HL-60 (cell line): ENCODE data around the gene ZNF205.

ENCODE experiments used
- DNase-seq, 2 experiments: peaks; one replicate each; pipeline ENCODE4 v3.0.0-alpha.2; 2010 to 2020; ENCODE audit warnings: low read depth in 1 of 2, low spot score in 1 of 2
- H3K27ac ChIP-seq: fragments of 250-450 bp; sonication (Bioruptor Pico); replicated peaks from 2 replicates; pipeline ENCODE4 v1.5.1; 2020; ENCODE audit warnings: mild to moderate bottlenecking, moderate library complexity
- H3K27me3 ChIP-seq: fragments of 250-450 bp; sonication (Bioruptor Pico); 2 replicates; pipeline ENCODE4 v1.5.1; 2021; ENCODE audit warnings: mild to moderate bottlenecking, moderate library complexity; ENCODE audit not compliant: insufficient read depth, poor library complexity, severe bottlenecking
- H3K4me3 ChIP-seq: replicated peaks from 2 replicates; pipeline ENCODE4 v1.5.1; 2011; ENCODE audit warnings: mild to moderate bottlenecking, control low read depth, low read length; ENCODE audit not compliant: insufficient read depth
- GABPA ChIP-seq: IDR thresholded peaks from 2 replicates; pipeline ENCODE4 v1.6.1; 2012; ENCODE audit warnings: low read depth
- POLR2AphosphoS5 ChIP-seq: IDR thresholded peaks from 2 replicates; pipeline ENCODE4 v1.6.1; 2012; ENCODE audit warnings: low read depth
- REST ChIP-seq: IDR thresholded peaks from 2 replicates; pipeline ENCODE4 v1.6.1; 2012; ENCODE audit warnings: low read depth; ENCODE audit not compliant: insufficient replicate concordance
- SPI1 ChIP-seq: IDR thresholded peaks from 2 replicates; pipeline ENCODE4 v1.6.1; 2012; ENCODE audit warnings: low read depth, mild to moderate bottlenecking, borderline replicate concordance
- TF ChIP-seq, protein P1 (sequence below): IDR thresholded peaks from one replicate; pipeline ENCODE4 v1.5.1; 2011; ENCODE audit warnings: low read length, control low read depth, inconsistent platforms; ENCODE audit not compliant: insufficient read depth

Gene ZNF205

GRCh38 chr16:3106205-3106928, 6.0 kb upstream of the ZNF205 start:
- no peaks in the 10 kb centered on the region for H3K27me3 ChIP-seq
- H3K4me3 ChIP-seq = peak overlapping the region; percentile 55
- peak overlapping the region; percentile 86 for H3K27ac ChIP-seq
- peak; percentile 83 to 94 for DNase-seq
- TF ChIP-seq, protein P1, sequence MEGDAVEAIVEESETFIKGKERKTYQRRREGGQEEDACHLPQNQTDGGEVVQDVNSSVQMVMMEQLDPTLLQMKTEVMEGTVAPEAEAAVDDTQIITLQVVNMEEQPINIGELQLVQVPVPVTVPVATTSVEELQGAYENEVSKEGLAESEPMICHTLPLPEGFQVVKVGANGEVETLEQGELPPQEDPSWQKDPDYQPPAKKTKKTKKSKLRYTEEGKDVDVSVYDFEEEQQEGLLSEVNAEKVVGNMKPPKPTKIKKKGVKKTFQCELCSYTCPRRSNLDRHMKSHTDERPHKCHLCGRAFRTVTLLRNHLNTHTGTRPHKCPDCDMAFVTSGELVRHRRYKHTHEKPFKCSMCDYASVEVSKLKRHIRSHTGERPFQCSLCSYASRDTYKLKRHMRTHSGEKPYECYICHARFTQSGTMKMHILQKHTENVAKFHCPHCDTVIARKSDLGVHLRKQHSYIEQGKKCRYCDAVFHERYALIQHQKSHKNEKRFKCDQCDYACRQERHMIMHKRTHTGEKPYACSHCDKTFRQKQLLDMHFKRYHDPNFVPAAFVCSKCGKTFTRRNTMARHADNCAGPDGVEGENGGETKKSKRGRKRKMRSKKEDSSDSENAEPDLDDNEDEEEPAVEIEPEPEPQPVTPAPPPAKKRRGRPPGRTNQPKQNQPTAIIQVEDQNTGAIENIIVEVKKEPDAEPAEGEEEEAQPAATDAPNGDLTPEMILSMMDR = no peak
- TF ChIP-seq REST (peak; percentile 62), SPI1 (no peak), GABPA (peak; percentile 96), POLR2AphosphoS5 (peak; percentile 89)

GRCh38 chr16:3112881-3113574, 642 bp downstream of the ZNF205 start:
- TF ChIP-seq SPI1 = no peak
- no peak for TF ChIP-seq REST
- TF ChIP-seq POLR2AphosphoS5 = no peak
- TF ChIP-seq, protein P1 = no peak
- TF ChIP-seq GABPA = no peak
- Histone ChIP-seq H3K27ac (no peak overlapping the region), H3K27me3 (peaks cover 5% of the 10 kb centered on the region), H3K4me3 (no peak overlapping the region)
- no peak for DNase-seq

DNA sequence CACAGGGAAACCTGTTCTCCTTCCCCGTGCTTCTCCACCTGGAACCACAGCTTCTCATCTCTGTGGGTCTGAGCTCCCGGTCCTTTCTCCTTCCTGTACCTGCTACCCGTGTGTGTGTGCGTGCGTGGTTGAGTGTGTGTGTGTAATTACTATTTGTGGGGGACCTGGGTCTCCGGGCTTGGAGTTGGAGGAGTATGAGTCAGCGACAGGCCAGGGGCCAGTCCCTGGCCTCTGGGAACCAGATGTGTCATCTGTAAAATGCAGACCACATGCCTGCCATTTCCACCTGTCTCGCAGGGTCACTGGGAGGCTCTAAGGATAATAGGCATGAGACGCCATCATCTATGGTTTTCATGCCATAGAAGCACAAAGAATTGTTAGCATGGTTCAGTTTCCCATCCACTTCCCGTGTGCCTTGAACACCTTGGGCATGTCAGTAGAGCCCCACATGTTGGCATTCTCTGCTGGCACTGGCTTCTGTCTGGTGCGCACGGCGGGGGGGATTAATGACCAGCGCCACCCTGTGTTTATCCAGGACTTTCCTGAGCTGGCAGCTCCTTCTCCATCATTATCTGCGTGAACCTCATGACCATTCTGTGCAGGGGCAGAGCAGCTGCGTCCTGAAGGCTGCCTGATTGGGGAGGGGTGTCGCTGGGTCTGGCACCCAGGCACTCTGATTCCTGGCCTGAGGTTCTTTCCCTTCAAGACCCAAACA, 1.5 kb downstream of the ZNF205 start:
- DNase-seq = no peak
- no peak for TF ChIP-seq SPI1
- no peak for TF ChIP-seq REST
- TF ChIP-seq GABPA = no peak
- TF ChIP-seq, protein P1 = no peak
- no peak for TF ChIP-seq POLR2AphosphoS5
- Histone ChIP-seq H3K27me3 (peaks cover 5% of the 10 kb centered on the region), H3K4me3 (no peak overlapping the region), H3K27ac (no peak overlapping the region)
